Astrocyte (in vitro differentiated cells and primary cell): ENCODE measurements around the gene MSLN.

Experiments used
- EZH2 ChIP-seq: IDR thresholded peaks from 2 replicates; pipeline ENCODE4 v1.6.1; 2012; ENCODE audit warnings: mild to moderate bottlenecking, low read length, inconsistent platforms; ENCODE audit not compliant: insufficient read depth
- TF ChIP-seq, protein P1 (sequence below): IDR thresholded peaks from 2 replicates; pipeline ENCODE4 v1.5.1; 2011; ENCODE audit warnings: low read depth, mild to moderate bottlenecking, inconsistent platforms, low read length, moderate library complexity; ENCODE audit not compliant: insufficient read depth

DNA sequence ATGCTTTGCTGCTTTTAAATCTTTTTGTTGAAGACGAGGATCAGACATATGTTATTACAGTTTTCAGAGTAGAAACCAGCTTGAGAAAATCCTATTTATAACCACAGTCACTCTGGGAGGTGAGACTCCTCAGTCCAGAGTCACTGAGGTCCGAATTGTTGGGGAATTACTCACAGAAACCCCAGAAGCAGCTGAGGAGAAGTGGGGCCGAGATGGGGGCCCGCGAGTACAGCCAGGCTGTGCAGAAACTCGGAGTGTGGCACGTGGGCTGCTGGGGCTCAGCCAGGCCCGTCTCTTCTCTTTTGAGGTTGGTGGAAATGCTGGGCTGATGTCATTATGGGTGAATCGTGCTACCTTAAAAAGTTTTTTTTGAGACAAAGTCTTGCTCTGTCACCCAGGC lies 54.4 kb downstream of the MSLN start:
- TF ChIP-seq, protein P1, sequence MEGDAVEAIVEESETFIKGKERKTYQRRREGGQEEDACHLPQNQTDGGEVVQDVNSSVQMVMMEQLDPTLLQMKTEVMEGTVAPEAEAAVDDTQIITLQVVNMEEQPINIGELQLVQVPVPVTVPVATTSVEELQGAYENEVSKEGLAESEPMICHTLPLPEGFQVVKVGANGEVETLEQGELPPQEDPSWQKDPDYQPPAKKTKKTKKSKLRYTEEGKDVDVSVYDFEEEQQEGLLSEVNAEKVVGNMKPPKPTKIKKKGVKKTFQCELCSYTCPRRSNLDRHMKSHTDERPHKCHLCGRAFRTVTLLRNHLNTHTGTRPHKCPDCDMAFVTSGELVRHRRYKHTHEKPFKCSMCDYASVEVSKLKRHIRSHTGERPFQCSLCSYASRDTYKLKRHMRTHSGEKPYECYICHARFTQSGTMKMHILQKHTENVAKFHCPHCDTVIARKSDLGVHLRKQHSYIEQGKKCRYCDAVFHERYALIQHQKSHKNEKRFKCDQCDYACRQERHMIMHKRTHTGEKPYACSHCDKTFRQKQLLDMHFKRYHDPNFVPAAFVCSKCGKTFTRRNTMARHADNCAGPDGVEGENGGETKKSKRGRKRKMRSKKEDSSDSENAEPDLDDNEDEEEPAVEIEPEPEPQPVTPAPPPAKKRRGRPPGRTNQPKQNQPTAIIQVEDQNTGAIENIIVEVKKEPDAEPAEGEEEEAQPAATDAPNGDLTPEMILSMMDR, result no peak
- no peak for TF ChIP-seq EZH2
